NCI-H1436 (cell line): Measurements from ENCODE around the gene CMIP.

Experiments
- DNase-seq: peaks from one replicate; lab custom pipeline; 2025; lab: John Stamatoyannopoulos, UW

The CMIP gene

DNA sequence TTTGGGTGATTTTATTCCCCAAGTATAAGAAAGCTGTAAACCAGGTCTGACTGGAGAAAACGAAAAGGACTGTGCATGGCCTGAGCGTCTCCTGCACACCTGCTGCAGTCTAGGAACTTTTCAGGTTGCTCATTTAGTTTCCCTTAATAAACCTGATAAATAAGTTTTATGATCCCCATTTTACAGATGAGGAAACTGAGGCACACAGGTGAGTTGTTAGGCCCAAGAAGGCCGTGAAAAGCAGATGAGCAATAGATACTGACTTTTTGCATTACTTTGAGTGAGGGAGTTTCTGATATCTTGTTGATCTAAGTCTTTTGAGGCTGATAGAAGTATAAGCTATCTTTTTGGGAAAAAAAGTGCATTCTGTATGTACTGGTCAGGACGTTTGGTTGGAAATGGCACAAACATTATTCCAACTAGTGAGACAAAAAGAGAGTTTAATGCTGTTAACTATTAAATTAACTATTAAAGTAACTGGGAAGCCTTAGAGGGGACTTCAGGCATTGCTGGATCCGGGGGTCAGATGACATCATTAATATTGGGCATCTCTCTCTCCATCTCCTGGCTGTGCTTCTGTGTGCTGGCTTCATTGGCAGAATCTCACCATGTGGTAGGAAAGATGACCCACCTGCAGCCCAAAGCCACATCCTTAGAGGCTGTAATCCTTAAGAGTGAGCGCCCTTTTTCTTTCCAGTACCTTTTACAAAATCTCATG lies 163.4 kb downstream of the CMIP start:
- no peak for DNase-seq

DNA sequence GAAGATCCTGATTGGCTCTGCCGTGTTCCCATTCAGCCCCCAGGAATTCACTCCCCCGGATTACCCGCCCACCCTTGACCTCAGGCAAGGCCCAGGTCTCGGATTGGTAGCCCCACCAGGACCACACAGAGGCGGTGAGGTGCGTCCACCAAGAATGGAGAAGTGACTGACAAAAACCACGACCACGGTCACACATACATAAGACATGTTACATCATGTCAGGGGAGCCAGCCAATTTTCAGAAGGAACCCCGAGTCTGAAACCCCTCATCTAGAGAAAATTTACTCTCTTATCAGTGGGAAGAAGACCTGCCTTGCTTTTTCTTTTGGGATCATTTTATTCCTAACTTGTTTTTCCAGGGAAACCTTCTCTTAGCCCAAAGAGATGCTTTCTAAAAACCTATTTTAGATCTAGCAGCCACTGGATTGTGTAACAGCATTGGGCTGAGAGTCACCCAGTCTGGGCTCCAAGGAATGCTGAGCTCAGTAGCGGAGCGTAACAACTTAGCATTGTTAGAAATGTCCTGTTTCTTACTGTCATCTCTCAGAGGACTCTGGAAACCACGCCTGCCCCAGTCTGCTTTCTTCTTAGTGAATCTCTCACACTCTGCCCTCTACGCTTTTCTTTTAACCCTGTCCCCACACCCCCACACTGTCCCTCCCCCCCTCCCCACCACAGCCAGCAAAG lies 164.1 kb downstream of the CMIP start:
- DNase-seq = no peak

DNA sequence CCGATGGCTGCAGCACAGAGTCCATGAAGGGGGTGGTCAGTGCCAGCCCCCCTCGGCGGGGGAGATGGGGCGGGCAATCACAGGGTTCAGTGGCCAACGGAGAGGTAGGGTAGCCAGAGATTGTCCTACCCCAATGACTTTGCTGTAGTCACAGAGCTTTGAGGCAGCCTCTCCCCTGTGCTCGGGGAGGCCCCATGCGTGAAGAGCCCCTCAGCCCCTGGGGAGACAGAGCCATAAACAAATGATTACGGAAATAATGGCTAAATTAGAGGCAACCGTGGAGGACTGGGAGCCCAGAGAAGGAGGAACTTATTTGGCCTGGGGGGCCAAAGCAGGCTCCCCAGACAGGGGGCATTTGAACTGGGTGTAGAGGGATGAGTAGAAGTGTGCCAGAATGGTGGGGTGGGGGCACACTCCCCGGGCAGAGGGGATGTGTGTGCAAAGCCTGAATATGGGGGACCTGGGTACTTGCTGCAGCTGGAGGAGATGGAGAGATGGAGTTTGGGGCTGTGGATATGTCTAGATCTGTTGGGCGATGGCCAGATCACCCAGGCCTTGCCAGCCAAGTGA lies 164.8 kb downstream of the CMIP start:
- DNase-seq = no peak

GRCh38 chr16:81610144-81610842 lies 165.7 kb downstream of the CMIP start:
- DNase-seq = no peak

DNA sequence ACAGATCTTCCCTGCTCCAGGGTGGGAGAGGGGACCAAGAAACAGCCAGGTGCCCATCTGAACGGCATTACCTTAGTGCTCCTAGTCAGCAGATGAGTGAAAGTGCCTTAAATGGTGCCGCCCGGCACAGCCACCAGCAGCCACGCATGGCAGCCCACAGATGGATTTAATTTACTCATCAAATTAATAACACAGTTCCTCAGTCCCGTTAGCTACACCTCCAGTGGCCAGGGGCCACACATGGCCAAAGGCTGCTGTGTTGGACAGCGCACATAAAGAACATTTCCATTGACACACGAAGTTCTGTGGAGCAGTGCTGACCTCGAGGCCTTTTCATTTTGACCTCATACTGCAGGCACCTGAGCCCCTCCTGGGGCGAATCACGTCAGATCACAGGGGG lies 166.3 kb downstream of the CMIP start:
- no peak for DNase-seq

DNA sequence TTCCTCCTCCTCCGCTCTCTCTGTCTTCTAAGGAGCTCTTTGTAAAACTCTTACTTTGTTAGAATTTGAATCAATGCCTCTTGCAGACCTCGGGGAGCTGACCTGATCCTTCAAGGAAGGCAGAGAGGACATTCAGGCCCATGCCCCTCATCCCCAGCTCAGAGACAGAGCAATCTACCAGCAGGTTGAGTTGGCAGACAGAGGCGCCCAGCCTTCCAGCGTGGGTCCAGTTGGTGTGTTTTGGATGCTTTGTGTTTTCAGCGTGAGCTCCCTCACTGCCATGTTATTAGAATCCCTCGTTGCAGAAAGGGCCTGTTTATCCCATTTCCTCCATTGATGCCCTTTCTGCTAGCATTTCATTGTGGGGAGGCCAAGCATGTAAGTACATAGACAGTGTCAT lies 167.1 kb downstream of the CMIP start:
- DNase-seq = no peak

GRCh38 chr16:81612351-81613163 lies 167.9 kb downstream of the CMIP start:
- DNase-seq = no peak

- DNase-seq = no peak
Measured at GRCh38 chr16:81614171-81614570, 169.6 kb downstream of the CMIP start.

GRCh38 chr16:81614654-81615359 lies 170.2 kb downstream of the CMIP start:
- DNase-seq = no peak

DNA sequence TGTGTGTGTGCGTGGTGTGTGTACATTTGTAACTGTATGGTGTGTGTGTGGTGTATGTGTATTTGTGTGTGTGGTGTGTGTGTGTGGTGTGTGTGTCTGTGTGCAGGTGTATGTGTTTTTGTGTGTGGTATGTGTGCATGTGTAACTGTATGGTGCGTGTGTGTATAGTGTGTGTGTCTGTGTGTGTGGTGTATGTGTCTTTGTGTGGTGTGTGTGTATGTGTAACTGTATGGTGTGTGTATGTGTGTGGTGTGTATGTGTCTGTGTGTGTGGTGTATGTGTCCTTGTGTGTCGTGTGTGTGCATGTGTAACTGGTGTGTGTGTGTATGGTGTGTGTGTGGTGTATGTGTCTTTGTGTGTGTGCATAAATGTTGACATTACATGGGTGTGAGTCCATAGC lies 170.8 kb downstream of the CMIP start:
- no peak for DNase-seq

DNA sequence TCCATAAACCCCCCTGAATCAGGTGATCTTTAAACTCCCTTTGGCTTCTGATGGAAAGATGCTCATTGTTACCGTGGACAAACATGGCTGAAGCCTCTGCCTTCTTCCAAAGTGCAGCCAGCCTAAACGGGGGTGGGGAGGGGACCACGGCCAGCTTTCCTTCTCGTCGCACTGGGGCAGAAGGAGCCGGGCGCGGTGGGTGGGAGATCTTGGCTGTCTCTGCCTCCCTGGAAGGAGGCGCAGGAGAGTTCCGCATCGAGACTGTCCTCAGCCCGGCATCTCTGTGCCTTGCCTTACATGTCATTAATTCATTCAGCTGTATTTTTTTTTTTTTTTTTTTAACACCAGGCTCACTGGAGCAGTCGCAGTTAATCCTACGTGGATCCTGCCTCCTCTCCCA lies 171.2 kb downstream of the CMIP start:
- DNase-seq = no peak

- DNase-seq = no peak
Measured at GRCh38 chr16:81616321-81617020, 171.9 kb downstream of the CMIP start.

- DNase-seq = no peak
Measured at GRCh38 chr16:81617021-81617346, 172.4 kb downstream of the CMIP start.

GRCh38 chr16:81618187-81618586 lies 173.6 kb downstream of the CMIP start:
- no peak for DNase-seq

DNA sequence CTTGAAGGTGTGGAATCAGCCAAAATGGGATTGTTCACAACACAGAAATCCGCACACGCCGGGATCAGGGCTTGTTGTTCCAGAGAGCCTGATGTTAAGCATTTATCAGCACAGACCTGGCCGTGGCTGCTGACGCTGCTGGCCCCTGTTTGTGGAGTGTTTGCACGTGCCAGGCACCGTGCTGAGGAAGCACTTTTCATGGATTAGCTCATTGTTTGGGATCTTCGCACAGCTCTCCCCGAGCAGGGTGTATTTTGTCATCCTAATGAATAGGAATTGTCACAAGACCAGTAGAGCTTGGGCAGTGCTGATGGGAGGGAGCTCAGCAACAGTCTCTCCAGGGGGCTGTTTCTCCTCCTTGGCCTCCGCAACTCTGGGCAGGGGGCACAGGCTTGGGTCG lies 174.1 kb downstream of the CMIP start:
- no peak for DNase-seq

- DNase-seq = no peak
Measured at GRCh38 chr16:81620029-81620428, 175.4 kb downstream of the CMIP start.

DNA sequence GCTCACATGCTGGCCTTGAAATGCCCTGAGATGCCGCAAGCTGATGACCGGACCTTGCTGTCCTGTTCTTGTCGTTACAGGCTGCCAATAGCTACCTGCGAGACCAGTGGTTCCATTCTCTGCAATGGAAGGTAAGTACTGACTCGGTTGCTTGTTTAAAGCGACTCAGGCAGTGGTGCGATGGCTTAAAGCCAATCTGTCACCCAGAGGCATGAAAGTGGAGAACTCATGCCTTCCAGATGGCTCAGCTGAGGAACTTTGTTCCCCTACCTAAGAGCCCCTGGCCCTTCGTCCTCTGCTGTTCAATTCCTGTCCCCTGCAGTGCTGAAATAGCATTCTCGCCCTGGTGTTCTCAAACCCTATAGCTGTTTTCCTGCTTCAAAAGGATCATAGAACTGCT lies 176.2 kb downstream of the CMIP start:
- DNase-seq = no peak

DNA sequence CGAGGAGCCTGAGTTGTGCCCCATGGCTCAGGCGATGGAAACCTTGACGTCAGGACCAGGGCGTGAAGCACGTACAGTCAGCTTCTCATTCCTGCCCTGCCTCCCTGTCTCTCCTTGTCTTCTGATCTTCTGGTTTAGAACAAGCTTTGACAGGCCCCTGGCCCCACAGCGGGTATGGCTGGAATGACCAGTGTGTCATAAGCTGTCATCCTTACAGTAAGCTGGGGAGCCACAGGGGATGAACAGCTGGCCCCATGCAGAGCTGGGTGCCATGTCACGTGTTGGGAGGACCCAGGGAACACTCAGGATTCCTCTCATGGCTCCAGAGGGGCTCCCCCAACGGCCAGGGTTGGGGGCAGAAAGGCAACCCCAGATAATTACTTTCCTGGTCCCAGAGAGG lies 176.9 kb downstream of the CMIP start:
- DNase-seq = no peak

- peak; percentile 76 for DNase-seq
Measured at GRCh38 chr16:81623365-81624102, 178.9 kb downstream of the CMIP start.

DNA sequence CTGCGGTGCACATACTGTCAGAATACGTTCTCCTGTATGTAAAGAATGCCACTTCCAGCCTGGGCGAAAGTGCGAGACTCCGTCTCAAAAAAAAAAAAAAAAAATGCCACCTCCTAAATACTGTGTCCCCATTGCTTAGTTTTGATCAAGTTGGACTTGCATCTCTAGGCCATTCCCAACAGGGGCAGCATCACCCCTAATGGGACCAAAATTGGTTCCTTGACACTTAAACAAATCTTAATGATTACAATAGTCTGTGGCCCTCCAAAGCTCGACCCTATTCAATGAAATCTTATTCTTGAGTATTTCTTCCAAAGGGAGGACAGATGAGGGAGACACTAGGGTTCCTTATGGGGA lies 179.8 kb downstream of the CMIP start:
- DNase-seq = no peak
